A549 (cell line): Measurements from ENCODE around the gene FOXRED2. TPM values are rescaled to one million over a fixed set of nuclear protein-coding genes. Genes with fewer than 3 reads are reported as not detected.
A peak's percentile ranks its signal among the peaks of the same experiment; 100 is the strongest.

Source experiments
- ATAC-seq, 2 experiments: fragments of 200-7000 bp in 1 of 2; fragments of >200 bp in 1 of 2; cut with Nextera tagmentation in 1 of 2; cut with Tn5 transposase in 1 of 2; 3 replicates each; pipeline versions ENCODE4 v1.8.0 to v1.9.1; 2018 to 2020; ENCODE audit warnings: mild to moderate bottlenecking in 1 of 2, moderate library complexity in 1 of 2
- CTCF ChIA-PET: fragments of 300-600 bp; sonication (Branson Sonifier 250); formaldehyde crosslinking; extraction: SDS; loops from one replicate; lab custom pipeline; 2021; ENCODE audit warnings: antibody characterized with exemption, inconsistent platforms; lab: Yijun Ruan, JAX
- POLR2A ChIA-PET: fragments of 350-600 bp; formaldehyde crosslinking; extraction: SDS; loops from one replicate; lab custom pipeline; 2021; ENCODE audit warnings: antibody characterized with exemption, inconsistent platforms; lab: Yijun Ruan, JAX
- DNase-seq, 2 experiments: peaks; one replicate each; pipeline versions ENCODE4 v3.0.0 to v3.0.0-alpha.2; 2011 to 2016; ENCODE audit warnings: low read depth in 1 of 2, low spot score in 1 of 2
- FAIRE-seq: peaks from 2 replicates; lab custom pipeline; 2011; peaks lifted over from hg19 to GRCh38; lab: Jason Lieb, UNC
- H3K27ac ChIP-seq, 2 experiments: fragments of >200 bp; sonication (Bioruptor Twin); formaldehyde crosslinking; 3 replicates each; pipeline ENCODE4 v1.5.1; 2016 to 2017
- H3K4me1 ChIP-seq: fragments of >200 bp; sonication (Bioruptor Twin); formaldehyde crosslinking; 3 replicates; pipeline ENCODE4 v1.6.1; 2016
- H3K4me2 ChIP-seq: fragments of >200 bp; sonication (Bioruptor Twin); formaldehyde crosslinking; 3 replicates; pipeline ENCODE4 v1.6.1; 2016
- H3K4me3 ChIP-seq: fragments of >200 bp; sonication (Bioruptor Twin); formaldehyde crosslinking; 3 replicates; pipeline ENCODE4 v1.5.1; 2016
- H3K9me3 ChIP-seq: fragments of >200 bp; sonication (Bioruptor Twin); formaldehyde crosslinking; 3 replicates; pipeline ENCODE4 v1.6.1; 2016
- CBX8 ChIP-seq: fragments of 200-600 bp; sonication (generic); IDR thresholded peaks from 2 replicates; pipeline ENCODE4 v1.6.1; 2016
- CHD2 ChIP-seq: fragments of 150-350 bp; IDR thresholded peaks from 2 replicates; pipeline ENCODE4 v1.6.1; 2014; ENCODE audit warnings: low read length; ENCODE audit not compliant: partially characterized antibody
- CTCF ChIP-seq: fragments of >200 bp; sonication (Bioruptor Twin); formaldehyde crosslinking; IDR thresholded peaks from 3 replicates; pipeline ENCODE4 v1.5.1; 2016
- ESRRA ChIP-seq: fragments of 150-350 bp; IDR thresholded peaks from 2 replicates; pipeline ENCODE4 v1.6.1; 2014; ENCODE audit warnings: mild to moderate bottlenecking, low read length, borderline replicate concordance
- GATA3 ChIP-seq: IDR thresholded peaks from 2 replicates; pipeline ENCODE4 v1.6.1; 2012; ENCODE audit warnings: borderline replicate concordance
- HEYL ChIP-seq: fragments of 250-450 bp; sonication (Bioruptor Pico); IDR thresholded peaks from 2 replicates; pipeline ENCODE4 v1.8.0; 2021; ENCODE audit warnings: mild to moderate bottlenecking, moderate library complexity
- HMGXB4 ChIP-seq: fragments of 250-450 bp; sonication (Bioruptor Pico); IDR thresholded peaks from 2 replicates; pipeline ENCODE4 v1.5.0; 2021; ENCODE audit warnings: mild to moderate bottlenecking, moderate library complexity, borderline replicate concordance
- JUNB ChIP-seq: fragments of >200 bp; sonication (Bioruptor Twin); formaldehyde crosslinking; IDR thresholded peaks from 2 replicates; pipeline ENCODE4 v1.6.1; 2016
- KDM1A ChIP-seq: fragments of 200-600 bp; sonication (generic); IDR thresholded peaks from 2 replicates; pipeline ENCODE4 v1.6.1; 2016; ENCODE audit warnings: low read depth, mild to moderate bottlenecking
- MAZ ChIP-seq: fragments of 150-350 bp; IDR thresholded peaks from 2 replicates; pipeline ENCODE4 v1.6.1; 2014; ENCODE audit warnings: antibody characterized with exemption, low read depth, low read length, borderline replicate concordance
- NPAS2 ChIP-seq: fragments of 250-450 bp; sonication (Bioruptor Pico); IDR thresholded peaks from 2 replicates; pipeline ENCODE4 v1.8.0; 2022; ENCODE audit warnings: mild to moderate bottlenecking, moderate library complexity, borderline replicate concordance
- PHF8 ChIP-seq: fragments of 200-600 bp; sonication (generic); IDR thresholded peaks from 2 replicates; pipeline ENCODE4 v1.6.1; 2016; ENCODE audit warnings: low read depth, mild to moderate bottlenecking, antibody characterized with exemption, moderate library complexity, borderline replicate concordance
- POLR2A ChIP-seq: IDR thresholded peaks from 2 replicates; pipeline ENCODE4 v1.6.1; 2012; ENCODE audit warnings: mild to moderate bottlenecking, low read length
- POLR2AphosphoS2 ChIP-seq: conservative IDR thresholded peaks from 2 replicates; pipeline ENCODE4 v1.6.1; 2012; ENCODE audit warnings: low read length, improper control_type of control experiment, inconsistent platforms
- RAD21 ChIP-seq, 2 experiments: fragments of >200 bp in 1 of 2; sonication (Bioruptor Twin) in 1 of 2; formaldehyde crosslinking in 1 of 2; IDR thresholded peaks in 1 of 2; conservative IDR thresholded peaks in 1 of 2; 2 replicates in 1 of 2; 3 replicates in 1 of 2; pipeline ENCODE4 v1.6.1; 2012 to 2018; ENCODE audit warnings: inconsistent platforms in 1 of 2
- RARB ChIP-seq: fragments of 250-450 bp; sonication (Bioruptor Pico); IDR thresholded peaks from 2 replicates; pipeline ENCODE4 v1.8.0; 2021; ENCODE audit warnings: mild to moderate bottlenecking, moderate library complexity
- SMC3 ChIP-seq: fragments of >200 bp; sonication (Bioruptor Twin); formaldehyde crosslinking; IDR thresholded peaks from 3 replicates; pipeline ENCODE4 v1.6.1; 2018; ENCODE audit warnings: inconsistent platforms
- TFCP2L1 ChIP-seq: fragments of 250-450 bp; sonication (Bioruptor Pico); IDR thresholded peaks from 2 replicates; pipeline ENCODE4 v1.5.0; 2021; ENCODE audit warnings: mild to moderate bottlenecking
- WGBS: methylation state at CpG from one replicate; pipeline ENCODE4 v1.1.6; 2017; ENCODE audit errors: missing lambda C conversion rate; 5-methylcytosine and 5-hydroxymethylcytosine counted together
- polyA plus RNA-seq, 4 experiments: library from polyadenylated mRNA; depleted of rRNA in 3 of 4; stranded (reverse); fragments of >200 nt; fragmentation: RNase III in 1 of 4; extraction: RNeasy Plus Mini Kit Qiagen cat#74134 plus additional on column Dnase treatment in 1 of 4; gene quantifications; 2 replicates in 3 of 4; 3 replicates in 1 of 4; pipeline ENCODE4 v1.2.3, GENCODE V29; 2011 to 2017
- TF ChIP-seq, protein P1 (sequence below): fragments of >200 bp; sonication (Bioruptor Twin); formaldehyde crosslinking; IDR thresholded peaks from 2 replicates; pipeline ENCODE4 v1.6.1; 2016
- TF ChIP-seq, protein P2 (sequence below): fragments of 250-450 bp; sonication (Bioruptor Pico); IDR thresholded peaks from 2 replicates; pipeline ENCODE4 v1.5.0; 2020; ENCODE audit warnings: low read depth, mild to moderate bottlenecking, moderate library complexity

Gene FOXRED2
- polyA plus RNA-seq, 2 of the 4 experiments (the other 2 are of a cell fraction) = 5.7 to 12.3 TPM

DNA sequence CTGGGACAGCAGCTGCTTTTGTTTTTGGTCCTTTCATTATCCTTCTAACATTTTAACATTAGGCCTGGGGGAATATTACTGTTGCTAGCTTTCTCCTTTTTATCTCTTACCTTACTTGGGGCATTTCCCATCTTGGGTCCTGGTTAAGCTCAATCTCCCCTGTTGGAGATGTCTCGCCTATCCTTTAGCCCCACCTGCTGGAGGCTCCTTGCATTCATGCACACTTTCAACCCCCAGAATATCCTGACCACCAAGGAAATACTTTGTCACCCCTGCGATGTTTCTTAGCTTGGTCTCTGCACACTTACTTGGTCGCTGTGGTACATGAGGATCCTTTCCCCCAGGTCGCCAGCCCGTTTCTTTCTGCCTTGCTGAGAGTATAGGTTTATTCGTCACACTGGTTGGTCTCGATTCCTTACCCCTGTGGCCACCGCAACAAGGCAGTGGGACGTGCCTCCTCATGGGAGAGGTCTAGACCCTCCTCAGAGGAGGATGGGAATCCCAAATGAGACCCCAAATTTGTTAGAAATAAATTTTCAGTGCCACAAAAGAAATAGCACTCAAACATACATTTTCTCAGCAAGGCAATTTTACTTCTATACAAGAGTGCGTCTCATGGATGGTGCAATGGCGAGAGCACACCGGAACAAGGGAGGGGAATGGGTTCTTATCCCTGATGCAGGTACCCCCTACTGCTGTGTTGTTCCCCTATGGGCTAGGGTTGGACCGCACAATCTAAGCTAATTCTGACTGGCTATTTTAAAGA, 20.0 kb downstream of the FOXRED2 start:
- ChIA-PET CTCF (interaction anchor here (0.6 to 1.7 kb wide), 3 partner anchors 10 to 252 kb away, joined by 3 to 6 read pairs (median 4); no protein-coding TSS in a partner anchor), POLR2A (no interaction called here)
- DNase-seq (peak in 1 of 2 experiments; percentile 49), FAIRE-seq (no peak), ATAC-seq (no peak)
- TF ChIP-seq HEYL (CRISPR knock-in tag) (no peak), POLR2AphosphoS2 (no peak), CBX8 (no peak), RAD21 (conservative IDR thresholded peaks at IDR 0.05 in 1 of 2, IDR thresholded peaks at IDR 0.05 in 1 of 2) (peak in 1 of 2 experiments; percentile 68; a peak in 3 of 5 replicates), CHD2 (no peak), SMC3 (peak; percentile 14; the same call in 1 of the 3 replicates), PHF8 (no peak), GATA3 (no peak), MAZ (no peak), JUNB (no peak), TFCP2L1 (no peak), ESRRA (no peak), HMGXB4 (CRISPR knock-in tag) (no peak), CTCF (0 out of 3 replicates have a peak, but pooled peaks have one; percentile 10), NPAS2 (CRISPR knock-in tag) (no peak), RARB (CRISPR knock-in tag) (no peak), KDM1A (no peak), POLR2A (no peak)
- TF ChIP-seq, protein P1, sequence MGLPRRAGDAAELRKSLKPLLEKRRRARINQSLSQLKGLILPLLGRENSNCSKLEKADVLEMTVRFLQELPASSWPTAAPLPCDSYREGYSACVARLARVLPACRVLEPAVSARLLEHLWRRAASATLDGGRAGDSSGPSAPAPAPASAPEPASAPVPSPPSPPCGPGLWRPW = no peak
- TF ChIP-seq, protein P2, sequence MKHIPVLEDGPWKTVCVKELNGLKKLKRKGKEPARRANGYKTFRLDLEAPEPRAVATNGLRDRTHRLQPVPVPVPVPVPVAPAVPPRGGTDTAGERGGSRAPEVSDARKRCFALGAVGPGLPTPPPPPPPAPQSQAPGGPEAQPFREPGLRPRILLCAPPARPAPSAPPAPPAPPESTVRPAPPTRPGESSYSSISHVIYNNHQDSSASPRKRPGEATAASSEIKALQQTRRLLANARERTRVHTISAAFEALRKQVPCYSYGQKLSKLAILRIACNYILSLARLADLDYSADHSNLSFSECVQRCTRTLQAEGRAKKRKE (CRISPR knock-in tag) = no peak
- 77% methylated on average over 13 of the region's 13 CpGs for WGBS
- Histone ChIP-seq H3K4me2 (no peak overlapping the region), H3K4me1 (no peaks in the 10 kb centered on the region), H3K27ac (no peak overlapping the region), H3K9me3 (peaks cover 12% of the 10 kb centered on the region), H3K4me3 (no peak overlapping the region)
